H7 (cell line): ENCODE measurements around the gene PITPNM3. TPM values are rescaled to one million over a fixed set of nuclear protein-coding genes. Genes with fewer than 3 reads are reported as not detected.

ENCODE experiments used
- DNase-seq: peaks from one replicate; pipeline ENCODE4 v3.0.0; 2012
- H3K27me3 ChIP-seq: 2 replicates; pipeline ENCODE4 v1.6.0; 2011; ENCODE audit warnings: mild to moderate bottlenecking, low read length; ENCODE audit not compliant: control insufficient read depth, insufficient read depth
- H3K36me3 ChIP-seq: replicated peaks from 2 replicates; pipeline ENCODE4 v1.5.1; 2011; ENCODE audit warnings: low read length; ENCODE audit not compliant: control insufficient read depth, insufficient read depth
- H3K4me3 ChIP-seq: 2 replicates; pipeline ENCODE4 v1.5.1; 2011; ENCODE audit warnings: low read depth, mild to moderate bottlenecking, control low read depth, low read length, moderate library complexity; ENCODE audit not compliant: insufficient read depth
- total RNA-seq: library from RNA; depleted of rRNA; stranded (reverse); fragments of >200 nt; shearing (Covaris generic); gene quantifications from 2 replicates; pipeline ENCODE4 v1.2.3, GENCODE V29; 2014

Gene PITPNM3
- total RNA-seq, 1 experiment from 2014 or later, result 0.97 TPM

DNA sequence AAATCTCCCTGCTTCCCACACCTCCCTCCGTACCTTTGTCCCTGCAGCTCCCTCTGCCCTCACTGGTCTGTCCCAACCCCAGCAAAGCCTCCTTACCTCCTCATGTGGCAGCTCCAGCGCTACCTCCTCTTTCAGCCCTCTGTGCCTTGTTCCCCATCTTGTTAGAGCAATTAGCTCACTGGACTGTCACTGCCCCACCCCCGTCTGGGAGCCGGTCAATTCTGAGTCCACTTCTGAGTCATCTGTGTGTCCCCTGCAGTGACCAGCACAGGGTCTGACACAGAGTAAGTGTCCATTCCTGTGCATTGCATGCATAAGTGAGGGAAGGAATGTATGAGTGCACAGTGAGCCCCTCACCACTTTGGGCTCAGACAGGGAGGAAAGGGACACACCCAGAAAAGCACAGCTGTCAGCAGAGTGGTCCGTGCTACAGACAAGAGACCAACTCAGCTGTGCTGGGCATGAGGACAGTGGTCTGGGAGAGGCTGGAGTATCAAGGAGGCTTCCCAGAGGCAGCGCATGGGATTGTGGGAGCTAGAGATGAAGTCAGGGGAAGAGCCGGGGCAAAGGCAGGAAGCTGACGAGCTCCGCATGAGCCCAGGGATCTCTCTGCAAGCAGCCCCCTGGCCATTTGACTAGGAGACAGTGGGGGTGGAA lies 45.9 kb downstream of the PITPNM3 start:
- no peak for DNase-seq
- Histone ChIP-seq H3K4me3 (no peak overlapping the region), H3K27me3 (no peaks in the 10 kb centered on the region), H3K36me3 (no peaks in the 10 kb centered on the region)

GRCh38 chr17:6509921-6510320 lies 46.4 kb downstream of the PITPNM3 start:
- no peaks in the 10 kb centered on the region for H3K27me3 ChIP-seq

GRCh38 chr17:6509031-6509771 lies 47.2 kb downstream of the PITPNM3 start:
- no peaks in the 10 kb centered on the region for H3K36me3 ChIP-seq
- H3K4me3 ChIP-seq, result no peak overlapping the region
- H3K27me3 ChIP-seq, result no peaks in the 10 kb centered on the region
- DNase-seq, result peak; percentile 77

More at GRCh38 chr17:6509921-6510320, 46.4 kb downstream of the PITPNM3 start:
- no peak for DNase-seq
- Histone ChIP-seq H3K36me3 (no peaks in the 10 kb centered on the region), H3K4me3 (no peak overlapping the region)

GRCh38 chr17:6508519-6509030 lies 47.8 kb downstream of the PITPNM3 start:
- DNase-seq, result no peak
- H3K36me3 ChIP-seq, result no peaks in the 10 kb centered on the region
- no peak overlapping the region for H3K4me3 ChIP-seq
- H3K27me3 ChIP-seq, result no peaks in the 10 kb centered on the region

- Histone ChIP-seq H3K27me3 (no peaks in the 10 kb centered on the region), H3K4me3 (no peak overlapping the region), H3K36me3 (no peaks in the 10 kb centered on the region)
- no peak for DNase-seq
Measured at GRCh38 chr17:6508016-6508415, 48.3 kb downstream of the PITPNM3 start.

DNA sequence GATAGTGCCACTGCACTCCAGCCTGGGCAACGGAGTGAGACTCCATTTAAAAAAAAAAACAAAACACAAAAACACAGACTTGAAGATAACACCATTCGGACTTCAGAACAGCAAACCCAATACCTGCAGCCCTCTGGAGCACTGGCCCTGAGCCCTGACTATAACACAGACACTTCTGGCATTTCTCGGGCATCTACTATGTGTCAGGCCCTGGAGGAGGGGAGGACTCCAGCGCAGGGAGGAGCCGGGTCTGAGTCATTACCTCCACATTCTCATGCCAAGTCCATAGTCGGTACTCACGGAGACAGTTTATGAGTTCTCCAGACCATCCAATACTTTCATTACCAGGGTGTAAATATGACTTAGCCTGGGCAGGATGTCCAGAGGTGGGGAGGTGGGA lies 48.8 kb downstream of the PITPNM3 start:
- DNase-seq, result no peak
- Histone ChIP-seq H3K4me3 (no peak overlapping the region), H3K27me3 (no peaks in the 10 kb centered on the region), H3K36me3 (no peaks in the 10 kb centered on the region)

DNA sequence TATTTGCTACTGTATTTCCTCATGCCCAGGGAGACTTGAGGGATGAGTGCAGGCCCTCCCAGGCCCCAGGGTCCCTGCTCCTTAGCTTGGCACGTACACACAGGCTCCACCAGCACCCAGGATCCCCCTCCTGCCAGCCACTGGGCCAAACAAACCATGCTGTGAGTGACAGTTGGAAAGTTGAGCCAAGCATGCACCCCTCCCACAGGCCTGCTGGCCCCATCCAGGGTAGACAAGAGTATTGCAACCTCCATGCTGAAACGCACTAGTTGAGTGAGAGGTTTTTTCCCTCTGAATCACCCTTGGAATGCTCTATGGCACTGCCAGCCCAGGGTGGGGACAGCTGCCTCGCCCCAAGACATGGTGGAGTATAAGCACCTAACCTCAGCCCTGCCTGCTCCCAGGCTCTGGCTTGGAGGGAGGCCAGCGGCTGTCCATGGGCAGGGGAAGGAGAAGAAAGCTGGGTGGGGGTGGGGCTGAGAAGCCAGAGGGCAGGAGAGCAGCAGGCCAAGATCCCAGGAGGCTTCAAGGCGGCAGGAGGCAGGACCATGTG lies 49.6 kb downstream of the PITPNM3 start:
- H3K4me3 ChIP-seq, result no peak overlapping the region
- no peak for DNase-seq

GRCh38 chr17:6505425-6506142 lies 50.8 kb downstream of the PITPNM3 start:
- no peaks in the 10 kb centered on the region for H3K36me3 ChIP-seq
- no peaks in the 10 kb centered on the region for H3K27me3 ChIP-seq
- H3K4me3 ChIP-seq, result no peak overlapping the region
- no peak for DNase-seq

More for the DNA sequence above, 49.6 kb downstream of the PITPNM3 start:
- H3K27me3 ChIP-seq, result no peaks in the 10 kb centered on the region
- no peaks in the 10 kb centered on the region for H3K36me3 ChIP-seq

DNA sequence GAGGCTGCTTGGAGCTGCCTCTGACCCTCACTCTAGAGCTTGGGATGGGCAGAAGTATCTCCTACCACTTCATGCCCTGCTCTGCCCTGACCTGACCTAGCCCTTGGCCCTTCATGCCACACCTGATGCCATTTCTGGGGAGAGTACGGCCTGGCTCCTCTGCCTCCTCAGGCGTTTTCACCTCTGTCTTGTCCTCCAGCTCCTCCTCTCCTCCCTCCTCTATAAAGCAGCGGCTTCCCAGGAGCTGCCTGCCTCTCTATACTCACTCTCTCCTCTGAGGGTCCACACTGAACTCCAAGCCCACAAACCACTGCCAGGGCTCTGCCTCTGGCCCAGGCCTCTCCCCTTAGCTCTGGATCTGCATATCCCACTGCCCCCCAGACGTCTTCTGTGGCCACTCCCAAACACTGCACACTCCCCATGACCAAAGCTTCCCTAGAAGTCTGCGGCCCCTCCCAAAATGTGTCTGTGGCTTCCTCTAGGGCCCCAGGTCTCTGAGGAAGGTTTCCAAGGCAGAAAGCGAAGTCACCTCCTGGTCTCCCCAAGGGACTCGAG lies 52.6 kb downstream of the PITPNM3 start:
- DNase-seq, result no peak
- Histone ChIP-seq H3K27me3 (no peaks in the 10 kb centered on the region; the same call in 1 of the 2 replicates), H3K36me3 (no peaks in the 10 kb centered on the region), H3K4me3 (no peak overlapping the region)

- Histone ChIP-seq H3K4me3 (no peak overlapping the region), H3K36me3 (no peaks in the 10 kb centered on the region), H3K27me3 (no peaks in the 10 kb centered on the region; the same call in 1 of the 2 replicates)
- DNase-seq, result no peak
Measured at GRCh38 chr17:6502871-6503509, 53.4 kb downstream of the PITPNM3 start.

GRCh38 chr17:6502142-6502541 lies 54.2 kb downstream of the PITPNM3 start:
- H3K36me3 ChIP-seq, result no peaks in the 10 kb centered on the region
- H3K27me3 ChIP-seq, result peaks cover 2% of the 10 kb centered on the region; the same call in 1 of the 2 replicates

GRCh38 chr17:6501359-6501758 lies 55.0 kb downstream of the PITPNM3 start:
- no peak for DNase-seq
- Histone ChIP-seq H3K4me3 (no peak overlapping the region), H3K27me3 (peaks cover 2% of the 10 kb centered on the region; the same call in 1 of the 2 replicates), H3K36me3 (no peaks in the 10 kb centered on the region)

More at GRCh38 chr17:6502142-6502541, 54.2 kb downstream of the PITPNM3 start:
- DNase-seq, result no peak
- no peak overlapping the region for H3K4me3 ChIP-seq

GRCh38 chr17:6498901-6499540 lies 57.3 kb downstream of the PITPNM3 start:
- H3K4me3 ChIP-seq, result no peak overlapping the region
- no peak for DNase-seq
- H3K36me3 ChIP-seq, result no peaks in the 10 kb centered on the region
- peaks cover 2% of the 10 kb centered on the region; the same call in 1 of the 2 replicates for H3K27me3 ChIP-seq
